Prostate gland (tissue), 2 donors: ENCODE data around the gene NEK10. TPM values are rescaled to one million over a fixed set of nuclear protein-coding genes. Genes with fewer than 3 reads are reported as not detected.

ENCODE experiments used
- DNase-seq: peaks from one replicate; pipeline ENCODE4 v3.0.0-alpha.2; 2019; ENCODE audit warnings: low spot score
- H3K27ac ChIP-seq, 2 donors: fragments of 200-600 bp; sonication (generic); 2 replicates each; pipeline ENCODE4 v1.5.1; 2017 to 2019
- H3K27me3 ChIP-seq: fragments of 200-600 bp; sonication (generic); replicated peaks from 2 replicates; pipeline ENCODE4 v1.5.1; 2019; ENCODE audit not compliant: insufficient read depth
- H3K36me3 ChIP-seq, 2 donors: fragments of 200-600 bp; sonication (generic); 1 replicate in 1 of 2; 2 replicates in 1 of 2; pipeline versions ENCODE4 v1.5.1 to v1.8.1; 2017 to 2019
- H3K4me1 ChIP-seq: fragments of 200-600 bp; sonication (generic); replicated peaks from 2 replicates; pipeline ENCODE4 v1.5.1; 2019
- H3K4me3 ChIP-seq, 2 donors: fragments of 200-600 bp; sonication (generic); 2 replicates each; pipeline ENCODE4 v1.5.1; 2017 to 2019
- H3K9me3 ChIP-seq: fragments of 200-600 bp; sonication (generic); 2 replicates; pipeline ENCODE4 v1.5.1; 2017
- CTCF ChIP-seq, 4 experiments: fragments of 200-600 bp in 2 of 4; fragments of 450-650 bp in 2 of 4; sonication (generic) in 2 of 4; IDR thresholded peaks; 1 replicate in 3 of 4; 2 replicates in 1 of 4; pipeline ENCODE4 v1.5.1; 2016 to 2019; ENCODE audit warnings: antibody characterized with exemption in 4 of 4, mild to moderate bottlenecking in 2 of 4, moderate library complexity in 2 of 4
- POLR2A ChIP-seq: fragments of 450-650 bp; IDR thresholded peaks from one replicate; pipeline ENCODE4 v1.6.1; 2016; ENCODE audit warnings: antibody characterized with exemption, mild to moderate bottlenecking
- POLR2AphosphoS5 ChIP-seq: sonication (generic); formaldehyde crosslinking; IDR thresholded peaks from one replicate; pipeline ENCODE4 v1.6.1; 2017; ENCODE audit warnings: antibody characterized with exemption
- WGBS: methylation state at CpG from one replicate; pipeline ENCODE4 v1.1.5; 2018; 5-methylcytosine and 5-hydroxymethylcytosine counted together
- intact Hi-C: fragments of 100-400 bp; cut with DNase I; formaldehyde crosslinking; loops from one replicate; pipeline ENCODE4 v1.14.2; 2022
- total RNA-seq, 2 donors: library from RNA; depleted of rRNA; stranded (reverse); fragments of >200 nt; gene quantifications; one replicate each; pipeline ENCODE4 v1.1.0, GENCODE V29; 2016

NEK10 gene
- total RNA-seq, 2 donors from 2014 or later = 8.9 to 9.1 TPM

- no peak overlapping the region for H3K4me3 ChIP-seq
- TF ChIP-seq POLR2A (no peak), POLR2AphosphoS5 (no peak)
- no peaks in the 10 kb centered on the region for H3K9me3 ChIP-seq
- H3K27me3 ChIP-seq = no peaks in the 10 kb centered on the region
- intact Hi-C loops = no loop called here
- H3K27ac ChIP-seq = no peak overlapping the region
- H3K36me3 ChIP-seq = no peaks in the 10 kb centered on the region
- 80% methylated on average over 6 of the region's 6 CpGs for WGBS
- H3K4me1 ChIP-seq = no peaks in the 10 kb centered on the region
- DNase-seq = no peak
Measured at GRCh38 chr3:27376109-27376772, 7.1 kb upstream of the NEK10 start.

- H3K27ac ChIP-seq = peak overlapping the region; percentile 20 to 59
Measured at GRCh38 chr3:27366062-27366591, 3.1 kb downstream of the NEK10 start.

GRCh38 chr3:27360113-27361078, 8.8 kb downstream of the NEK10 start:
- no peaks in the 10 kb centered on the region for H3K36me3 ChIP-seq
- TF ChIP-seq POLR2AphosphoS5 (peak; percentile 67), CTCF (IDR thresholded peaks at IDR 0.05) (no peak)
- no peak overlapping the region for H3K4me3 ChIP-seq
- 64% methylated on average over 7 of the region's 7 CpGs for WGBS
- intact Hi-C loops = no loop called here
- no peaks in the 10 kb centered on the region for H3K9me3 ChIP-seq
- H3K27me3 ChIP-seq = no peaks in the 10 kb centered on the region
- peaks cover 8% of the 10 kb centered on the region for H3K4me1 ChIP-seq
- peak; percentile 21 for DNase-seq
- peak overlapping the region in 1 of 2 donors; percentile 54 for H3K27ac ChIP-seq

More at GRCh38 chr3:27366062-27366591, 3.1 kb downstream of the NEK10 start:
- H3K4me3 ChIP-seq = no peak overlapping the region
- no peaks in the 10 kb centered on the region for H3K4me1 ChIP-seq
- no peaks in the 10 kb centered on the region for H3K36me3 ChIP-seq
- no peaks in the 10 kb centered on the region for H3K27me3 ChIP-seq
- TF ChIP-seq POLR2AphosphoS5 = peak; percentile 53
- no peak for TF ChIP-seq CTCF (IDR thresholded peaks at IDR 0.05)
- H3K9me3 ChIP-seq = no peaks in the 10 kb centered on the region
- WGBS = 86% methylated on average over 1 of the region's 1 CpG
- peak; percentile 22 for DNase-seq
- intact Hi-C loops = no loop called here

GRCh38 chr3:27358372-27358771, 10.8 kb downstream of the NEK10 start:
- TF ChIP-seq POLR2A = no peak
- TF ChIP-seq POLR2AphosphoS5 = no peak
- TF ChIP-seq CTCF (IDR thresholded peaks at IDR 0.05) = no peak
- Histone ChIP-seq H3K9me3 (no peaks in the 10 kb centered on the region), H3K27ac (peak overlapping the region in 1 of 2 donors; percentile 54), H3K27me3 (no peaks in the 10 kb centered on the region), H3K36me3 (no peaks in the 10 kb centered on the region), H3K4me1 (peaks cover 17% of the 10 kb centered on the region), H3K4me3 (no peak overlapping the region)
- intact Hi-C loops = no loop called here
- DNase-seq = no peak
- WGBS = 74% methylated on average over 3 of the region's 3 CpGs

GRCh38 chr3:27357665-27358258, 11.4 kb downstream of the NEK10 start:
- Histone ChIP-seq H3K27me3 (no peaks in the 10 kb centered on the region), H3K4me3 (no peak overlapping the region), H3K4me1 (peaks cover 17% of the 10 kb centered on the region), H3K36me3 (no peaks in the 10 kb centered on the region), H3K9me3 (no peaks in the 10 kb centered on the region), H3K27ac (peak overlapping the region in 1 of 2 donors; percentile 54)
- WGBS = 48% methylated on average over 1 of the region's 1 CpG
- no peak for DNase-seq
- intact Hi-C loops = no loop called here
- TF ChIP-seq POLR2A = no peak
- peak in 2 of 4 experiments; percentile 33 to 34 for TF ChIP-seq CTCF (IDR thresholded peaks at IDR 0.05)
